Neuron (in vitro differentiated cells): Measurements from ENCODE around the gene DCUN1D3.
"Not testable (repeated sequence)": the region's sequence is repeated elsewhere in the genome, so short reads cannot be mapped to it uniquely, and the experiment has no call there.

Experiments
- H2AFZ ChIP-seq: one replicate; pipeline ENCODE4 v1.6.1; 2013; ENCODE audit warnings: low read depth, mild to moderate bottlenecking, inconsistent platforms, low read length, moderate library complexity
- H3K27me3 ChIP-seq: one replicate; pipeline ENCODE4 v1.6.1; 2013; ENCODE audit warnings: low read length; ENCODE audit not compliant: insufficient read depth
- H3K36me3 ChIP-seq: one replicate; pipeline ENCODE4 v1.6.1; 2013; ENCODE audit warnings: low read length; ENCODE audit not compliant: insufficient read depth
- H3K4me1 ChIP-seq: one replicate; pipeline ENCODE4 v1.6.1; 2013; ENCODE audit warnings: low read length; ENCODE audit not compliant: insufficient read depth
- H3K4me3 ChIP-seq: 2 replicates; pipeline ENCODE4 v1.5.1; 2013; ENCODE audit warnings: mild to moderate bottlenecking, low read length, moderate library complexity
- H3K9me3 ChIP-seq: one replicate; pipeline ENCODE4 v1.6.1; 2013; ENCODE audit warnings: low read length

The DCUN1D3 gene

DNA sequence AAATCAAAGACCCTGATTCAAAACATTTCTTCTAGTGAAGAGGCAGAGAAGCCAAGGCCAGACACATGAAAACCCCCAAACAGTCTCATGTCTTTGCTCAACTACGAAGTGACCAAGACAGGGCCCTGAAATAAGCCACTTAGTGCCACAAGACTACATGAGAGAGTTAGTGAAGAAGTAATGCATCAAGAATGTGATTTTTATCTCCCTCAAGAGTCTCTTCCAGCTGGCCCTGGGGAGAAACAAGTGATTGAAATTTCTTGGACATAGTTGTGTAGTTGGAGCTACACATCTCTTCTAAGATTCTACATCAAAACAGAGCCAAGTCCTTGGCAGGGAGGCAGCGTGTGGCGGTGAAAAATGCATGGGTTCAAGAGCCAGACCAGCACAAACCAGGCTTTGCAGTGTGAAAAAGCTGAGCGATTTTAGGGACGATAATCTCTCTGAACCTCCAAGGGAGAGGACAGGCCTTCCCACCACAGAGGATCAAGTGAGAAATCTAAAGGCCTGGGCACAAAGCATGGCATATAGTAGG lies 31.0 kb upstream of the DCUN1D3 start:
- H2AFZ ChIP-seq = no peak overlapping the region
- peaks cover 5% of the 10 kb centered on the region for H3K4me1 ChIP-seq
- H3K9me3 ChIP-seq = no peaks in the 10 kb centered on the region
- no peak overlapping the region for H3K4me3 ChIP-seq
- H3K27me3 ChIP-seq = no peaks in the 10 kb centered on the region
- H3K36me3 ChIP-seq = no peaks in the 10 kb centered on the region

DNA sequence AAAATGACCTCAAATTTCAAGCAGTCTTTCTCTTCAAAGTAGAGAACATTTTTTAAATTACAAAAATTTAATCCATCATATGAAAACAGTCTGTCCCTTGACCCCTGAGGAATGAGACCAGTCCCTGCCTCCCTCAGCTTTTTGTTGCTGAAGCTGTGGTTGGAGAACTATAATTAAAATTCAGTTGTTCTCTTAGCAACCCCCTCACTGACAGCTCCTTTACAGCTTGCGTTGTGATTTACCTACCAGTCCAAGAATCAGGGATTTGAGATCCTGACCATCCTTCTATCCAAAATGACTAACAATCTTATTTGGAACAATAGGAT lies 30.2 kb upstream of the DCUN1D3 start:
- Histone ChIP-seq H3K4me3 (no peak overlapping the region), H3K9me3 (no peaks in the 10 kb centered on the region), H3K4me1 (peaks cover 5% of the 10 kb centered on the region), H2AFZ (no peak overlapping the region), H3K36me3 (no peaks in the 10 kb centered on the region), H3K27me3 (no peaks in the 10 kb centered on the region)

DNA sequence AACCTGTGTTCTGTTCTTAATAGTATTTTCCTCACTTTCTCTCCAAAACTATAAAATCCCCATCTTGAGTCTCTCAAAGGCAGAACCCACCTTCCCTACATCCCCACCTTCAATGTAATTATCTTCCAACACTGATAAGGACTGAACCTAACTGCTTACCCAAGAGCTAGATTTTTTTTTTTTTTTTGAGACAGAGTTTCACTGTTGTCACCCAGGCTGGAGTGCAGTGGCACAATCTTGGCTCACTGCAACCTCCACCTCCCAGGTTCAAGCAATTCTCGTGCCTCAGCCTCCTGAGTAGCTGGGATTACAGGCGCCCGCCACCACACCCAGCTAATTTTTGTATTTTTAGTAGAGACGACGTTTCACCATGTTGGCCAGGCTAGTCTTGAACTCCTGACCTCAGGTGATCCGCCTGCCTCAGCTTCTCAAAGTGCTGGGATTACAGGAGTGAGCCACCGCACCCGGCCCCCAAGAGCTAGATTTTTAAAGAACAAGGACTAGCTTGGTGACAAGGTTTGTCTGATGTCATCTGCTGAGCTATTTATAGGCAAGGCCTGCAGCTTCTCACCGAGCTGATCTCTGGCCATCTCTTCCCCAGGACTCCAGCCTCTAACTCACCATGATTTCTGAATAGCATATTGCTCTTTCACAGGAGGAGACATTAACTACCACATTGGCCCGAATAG lies 29.7 kb upstream of the DCUN1D3 start:
- not testable (repeated sequence) for H2AFZ ChIP-seq, H3K36me3 ChIP-seq, H3K9me3 ChIP-seq, H3K4me1 ChIP-seq, H3K4me3 ChIP-seq, H3K27me3 ChIP-seq

DNA sequence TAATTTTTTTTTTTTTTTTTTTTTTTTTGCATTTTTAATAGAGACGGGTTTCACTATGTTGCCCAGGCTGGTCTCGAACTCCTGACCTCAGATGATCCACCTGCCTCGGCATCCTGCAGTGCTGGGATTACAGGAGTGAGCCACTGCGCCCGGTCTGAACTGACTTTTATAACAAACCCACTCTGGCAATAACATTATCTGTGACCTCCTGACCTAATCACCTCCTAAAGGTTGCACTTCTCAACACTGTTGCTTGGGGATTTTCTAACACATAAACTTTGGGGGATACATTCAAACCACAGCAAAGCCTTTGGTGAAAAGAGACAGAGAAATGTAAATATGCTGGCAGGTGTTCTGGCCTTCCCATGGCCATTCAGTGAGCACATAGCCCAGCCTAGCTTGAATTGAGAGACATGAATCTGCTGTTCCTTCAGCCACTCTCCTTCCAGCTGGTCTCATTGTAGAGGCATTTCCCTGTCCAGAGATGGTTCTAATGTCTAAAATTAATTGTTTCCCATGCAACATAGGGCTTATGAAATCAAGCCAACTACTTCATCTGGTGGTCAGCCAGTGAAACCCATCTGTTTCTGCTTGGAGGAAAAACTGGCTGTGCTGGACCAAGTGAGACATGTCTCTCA lies 28.7 kb upstream of the DCUN1D3 start:
- Histone ChIP-seq H3K36me3 (peaks cover 8% of the 10 kb centered on the region), H3K27me3 (no peaks in the 10 kb centered on the region), H2AFZ (no peak overlapping the region), H3K9me3 (no peaks in the 10 kb centered on the region), H3K4me1 (peaks cover 5% of the 10 kb centered on the region), H3K4me3 (no peak overlapping the region)

DNA sequence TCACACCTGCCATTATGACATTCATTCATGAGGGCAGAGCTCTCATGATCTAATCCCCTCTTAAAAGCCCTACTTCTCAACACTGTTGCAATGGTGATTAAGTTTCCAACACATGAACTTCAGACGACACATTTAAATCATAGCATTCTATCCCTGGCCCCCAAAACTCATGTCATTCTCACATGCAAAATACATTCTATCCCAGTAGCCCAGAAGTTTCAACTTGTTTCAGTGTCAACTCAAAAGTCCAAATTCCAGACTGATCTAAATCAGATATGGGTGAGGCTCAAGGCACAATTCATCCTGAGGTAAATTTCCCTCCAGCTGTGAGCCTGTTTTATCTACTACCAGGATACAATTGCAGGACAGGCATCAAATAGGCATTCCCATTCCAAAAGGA lies 25.6 kb upstream of the DCUN1D3 start:
- no peaks in the 10 kb centered on the region for H3K9me3 ChIP-seq
- H3K4me3 ChIP-seq = no peak overlapping the region
- H3K4me1 ChIP-seq = peaks cover 5% of the 10 kb centered on the region
- H2AFZ ChIP-seq = no peak overlapping the region
- peaks cover 10% of the 10 kb centered on the region for H3K36me3 ChIP-seq
- no peaks in the 10 kb centered on the region for H3K27me3 ChIP-seq

DNA sequence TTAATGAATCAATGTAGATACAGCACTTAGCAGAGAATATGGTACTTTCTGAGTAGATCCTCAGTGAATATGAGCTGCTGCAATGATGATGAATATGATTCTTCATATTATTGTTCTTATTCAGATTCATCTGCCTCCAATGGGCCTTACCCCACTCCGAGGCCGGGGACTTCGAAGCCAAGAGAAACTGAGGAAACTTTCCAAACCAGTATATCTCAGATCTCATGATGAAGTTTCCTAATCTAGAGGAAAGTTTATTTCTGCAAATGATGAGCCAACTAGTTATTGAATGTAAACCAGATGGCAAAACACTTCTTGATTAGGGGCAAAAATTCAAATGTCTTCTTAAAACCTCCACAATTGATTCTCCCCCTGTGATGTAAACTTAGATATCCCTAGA lies 23.7 kb upstream of the DCUN1D3 start:
- Histone ChIP-seq H3K4me3 (no peak overlapping the region), H3K4me1 (no peaks in the 10 kb centered on the region), H3K36me3 (peaks cover 13% of the 10 kb centered on the region), H3K9me3 (no peaks in the 10 kb centered on the region), H2AFZ (no peak overlapping the region), H3K27me3 (no peaks in the 10 kb centered on the region)

DNA sequence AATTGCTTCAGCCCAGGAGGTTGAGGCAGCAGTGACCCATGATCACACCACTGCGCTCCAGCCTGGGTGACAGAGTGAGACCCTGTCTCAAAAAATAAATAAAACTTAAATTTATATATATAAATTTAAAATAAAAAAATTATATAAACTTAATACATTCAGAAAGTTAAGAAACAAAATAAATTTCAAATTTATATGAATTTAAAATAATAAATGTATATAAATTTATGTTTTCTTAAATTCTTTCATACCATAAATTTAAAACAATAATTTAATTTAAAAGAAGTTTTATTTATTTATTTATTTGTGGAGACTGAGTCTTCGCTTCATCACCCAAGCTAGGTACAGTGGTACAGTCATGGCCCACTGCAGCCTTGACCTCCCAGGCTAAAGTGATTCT lies 20.6 kb upstream of the DCUN1D3 start:
- peaks cover 14% of the 10 kb centered on the region for H3K36me3 ChIP-seq
- no peaks in the 10 kb centered on the region for H3K9me3 ChIP-seq
- H2AFZ ChIP-seq = no peak overlapping the region
- no peaks in the 10 kb centered on the region for H3K27me3 ChIP-seq
- H3K4me1 ChIP-seq = no peaks in the 10 kb centered on the region
- no peak overlapping the region for H3K4me3 ChIP-seq

DNA sequence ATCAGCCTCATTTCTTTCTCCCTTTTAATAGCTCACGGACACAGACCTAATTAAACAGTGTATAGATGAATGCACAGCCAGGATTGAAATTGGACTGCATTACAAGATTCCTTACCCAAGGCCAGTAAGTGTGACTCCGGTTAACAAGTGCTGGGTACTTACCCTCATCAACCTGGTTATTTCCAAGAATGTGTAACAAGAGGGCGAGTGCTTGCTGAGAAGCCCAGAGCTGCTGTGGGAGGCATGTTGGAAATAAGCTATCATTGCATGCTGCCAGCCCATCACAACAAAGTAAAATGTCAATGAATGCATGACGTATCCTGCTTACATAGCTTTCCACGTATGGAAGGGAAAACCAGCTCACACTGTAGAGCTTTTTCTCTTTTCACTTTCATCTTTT lies 19.9 kb upstream of the DCUN1D3 start:
- Histone ChIP-seq H2AFZ (no peak overlapping the region), H3K36me3 (peaks cover 16% of the 10 kb centered on the region), H3K27me3 (no peaks in the 10 kb centered on the region), H3K4me3 (no peak overlapping the region), H3K9me3 (no peaks in the 10 kb centered on the region), H3K4me1 (no peaks in the 10 kb centered on the region)

DNA sequence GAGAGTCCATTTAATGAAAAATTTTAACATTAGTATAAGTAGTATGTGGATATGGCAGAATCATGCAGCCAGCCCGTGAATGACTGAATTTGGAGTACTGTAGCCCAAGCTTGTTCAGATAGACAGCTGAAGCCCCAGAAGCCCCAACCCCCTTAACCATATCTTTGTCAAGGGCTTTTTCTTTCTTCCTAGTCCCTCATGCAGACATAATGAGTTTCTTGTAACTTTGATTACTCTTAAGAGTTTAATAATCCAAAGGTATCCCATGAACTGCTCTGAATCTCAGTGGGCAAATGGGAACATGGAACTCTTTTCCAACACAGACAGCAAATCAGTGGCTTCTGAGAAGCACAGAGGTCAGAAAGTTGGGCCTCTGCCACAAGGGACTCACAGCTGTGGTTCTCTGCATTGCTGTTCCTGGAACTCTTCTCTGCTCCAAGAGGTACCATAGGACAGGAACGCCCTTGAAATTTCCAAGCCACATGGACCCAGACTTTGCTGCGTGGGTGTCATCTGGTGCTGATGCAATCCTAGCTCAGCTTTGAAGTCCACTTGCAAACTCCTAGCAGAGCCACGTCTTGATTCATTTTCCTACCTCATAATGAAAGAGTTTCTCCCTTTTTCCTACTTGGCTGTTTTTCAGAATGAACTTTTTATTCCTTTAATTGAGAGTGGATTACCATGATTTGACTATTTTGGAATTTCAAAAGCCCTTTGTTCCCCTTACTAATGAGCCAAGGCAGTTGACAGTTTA lies 18.5 kb upstream of the DCUN1D3 start:
- H3K9me3 ChIP-seq = no peaks in the 10 kb centered on the region
- no peak overlapping the region for H2AFZ ChIP-seq
- peaks cover 6% of the 10 kb centered on the region for H3K36me3 ChIP-seq
- no peaks in the 10 kb centered on the region for H3K27me3 ChIP-seq
- H3K4me3 ChIP-seq = no peak overlapping the region
- H3K4me1 ChIP-seq = no peaks in the 10 kb centered on the region

DNA sequence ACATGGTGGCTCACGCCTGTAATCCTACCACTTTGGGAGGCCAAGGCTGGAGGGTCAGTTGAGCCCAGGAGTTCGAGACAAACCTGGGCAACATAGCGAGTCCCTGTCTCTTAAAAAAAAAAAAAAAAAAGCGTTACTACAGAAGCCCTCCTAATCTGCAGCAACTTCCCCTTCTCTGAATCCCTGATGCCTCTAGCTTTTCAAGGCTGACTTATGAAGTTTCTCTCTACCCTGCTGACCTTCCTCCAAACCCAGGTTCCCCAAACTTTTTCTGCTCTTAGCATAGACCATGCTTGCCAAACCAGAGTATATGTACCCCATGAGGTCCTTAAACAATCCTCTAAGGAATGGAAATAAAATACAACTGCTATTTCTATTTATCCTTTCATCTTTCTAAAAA lies 16.8 kb upstream of the DCUN1D3 start:
- H3K36me3 ChIP-seq = peaks cover 6% of the 10 kb centered on the region
- no peak overlapping the region for H2AFZ ChIP-seq
- no peaks in the 10 kb centered on the region for H3K9me3 ChIP-seq
- no peaks in the 10 kb centered on the region for H3K27me3 ChIP-seq
- no peaks in the 10 kb centered on the region for H3K4me1 ChIP-seq
- no peak overlapping the region for H3K4me3 ChIP-seq

DNA sequence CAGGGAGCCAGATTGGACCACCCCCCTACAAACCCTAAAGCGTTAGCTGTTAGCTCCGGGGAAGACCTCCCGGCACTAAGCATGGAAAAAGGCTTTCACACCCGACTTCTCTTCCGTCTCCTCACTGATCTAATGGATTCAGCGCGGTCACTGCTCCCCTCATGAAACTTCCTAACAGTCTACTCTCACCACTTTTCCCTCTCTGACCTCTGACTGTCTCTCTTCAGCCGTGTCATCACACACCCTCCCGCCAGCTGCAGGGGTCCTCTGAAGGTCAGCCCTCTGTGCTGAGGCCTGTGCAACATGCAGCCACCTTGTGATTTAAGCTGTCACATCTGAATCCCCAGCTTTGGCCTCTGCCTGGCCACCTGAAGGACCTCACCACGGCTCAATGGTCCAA lies 16.1 kb upstream of the DCUN1D3 start:
- Histone ChIP-seq H3K36me3 (peaks cover 6% of the 10 kb centered on the region), H3K27me3 (no peaks in the 10 kb centered on the region), H2AFZ (no peak overlapping the region), H3K4me1 (no peaks in the 10 kb centered on the region), H3K9me3 (no peaks in the 10 kb centered on the region), H3K4me3 (no peak overlapping the region)

DNA sequence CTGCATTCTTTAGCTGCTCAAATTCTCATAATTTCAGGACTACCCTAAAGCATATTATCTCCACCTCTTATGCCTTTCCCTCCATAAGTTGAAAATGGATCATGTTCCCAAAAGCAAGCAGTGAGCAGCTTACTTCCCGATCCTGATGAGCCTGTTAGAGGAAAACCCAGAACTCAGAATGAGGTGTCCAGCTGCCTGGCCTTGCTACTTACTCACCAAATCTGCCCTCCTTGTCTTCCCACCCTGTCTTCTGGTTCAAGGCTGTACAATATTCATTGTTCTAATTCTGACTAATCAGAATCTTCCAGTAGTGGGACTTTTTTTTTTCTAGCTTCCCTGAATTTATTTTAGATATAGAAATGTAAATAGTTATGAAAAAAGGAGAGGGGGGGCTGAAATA lies 11.2 kb upstream of the DCUN1D3 start:
- Histone ChIP-seq H3K4me1 (no peaks in the 10 kb centered on the region), H3K4me3 (no peak overlapping the region), H2AFZ (no peak overlapping the region), H3K36me3 (peaks cover 3% of the 10 kb centered on the region), H3K9me3 (no peaks in the 10 kb centered on the region), H3K27me3 (no peaks in the 10 kb centered on the region)

DNA sequence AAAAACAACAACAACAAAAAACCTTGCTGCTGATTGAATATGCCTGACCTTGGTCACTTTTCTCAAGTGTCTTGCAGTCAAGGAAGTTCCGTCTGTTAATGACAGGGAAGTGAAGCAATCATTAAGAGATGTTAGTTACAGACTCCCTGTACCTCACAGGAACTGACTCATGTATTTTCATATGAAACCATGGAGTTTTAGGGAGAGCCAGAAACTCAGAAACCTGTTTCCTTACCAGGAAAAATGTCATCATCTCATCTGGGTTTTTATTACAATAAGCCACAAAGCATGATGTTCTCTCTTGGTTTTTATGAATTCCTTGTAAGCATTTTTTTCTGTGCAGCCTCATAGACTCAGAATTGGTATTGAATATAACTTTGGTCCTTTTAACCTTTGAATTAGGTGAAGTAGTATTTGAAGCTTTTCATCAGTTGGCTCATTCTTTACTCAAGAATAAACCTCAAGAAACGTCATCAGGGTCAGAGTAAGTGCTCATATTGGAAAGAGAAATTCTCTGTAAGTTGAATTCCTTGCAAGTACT lies 10.7 kb upstream of the DCUN1D3 start:
- H2AFZ ChIP-seq = no peak overlapping the region
- H3K27me3 ChIP-seq = no peaks in the 10 kb centered on the region
- no peaks in the 10 kb centered on the region for H3K4me1 ChIP-seq
- H3K9me3 ChIP-seq = no peaks in the 10 kb centered on the region
- H3K4me3 ChIP-seq = no peak overlapping the region
- peaks cover 3% of the 10 kb centered on the region for H3K36me3 ChIP-seq
